Measurements from ENCODE around the gene CRYAA. TPM values are rescaled to one million over a fixed set of nuclear protein-coding genes. Genes with fewer than 3 reads are reported as not detected.
"Not testable (repeated sequence)": the region's sequence is repeated elsewhere in the genome, so short reads cannot be mapped to it uniquely, and the experiment has no call there.

CRYAA gene
- total and polyA plus RNA-seq, 2 donors (not counting 3 experiments of a cell fraction or from before 2014, with no cell fraction given) = not detected

DNA sequence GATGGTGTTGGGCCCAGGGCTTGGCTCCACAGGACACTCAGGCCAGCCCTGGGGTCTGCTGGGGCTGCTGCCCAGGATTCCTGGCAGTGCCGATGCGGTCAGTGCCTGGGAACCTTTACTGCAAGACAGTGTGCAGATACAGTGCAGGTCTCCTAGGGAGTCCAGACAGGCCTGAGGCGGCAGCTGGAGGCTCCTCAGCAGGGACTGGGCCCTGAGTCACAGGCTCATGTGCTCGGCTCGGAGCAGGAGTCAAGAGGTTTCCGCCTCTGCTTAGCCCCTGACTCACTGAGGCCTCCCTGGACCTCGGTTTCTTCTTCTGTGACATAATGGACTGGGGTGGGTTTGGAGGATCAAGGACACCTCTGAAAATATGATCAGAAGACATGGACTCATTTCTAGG, 18.5 kb downstream of the CRYAA start:
- H3K27me3 ChIP-seq (ENCODE audit: control insufficient read depth in 2 of 2, insufficient read depth in 2 of 2, low read length in 2 of 2); BruUV-seq (replicated peaks): not testable (repeated sequence)

DNA sequence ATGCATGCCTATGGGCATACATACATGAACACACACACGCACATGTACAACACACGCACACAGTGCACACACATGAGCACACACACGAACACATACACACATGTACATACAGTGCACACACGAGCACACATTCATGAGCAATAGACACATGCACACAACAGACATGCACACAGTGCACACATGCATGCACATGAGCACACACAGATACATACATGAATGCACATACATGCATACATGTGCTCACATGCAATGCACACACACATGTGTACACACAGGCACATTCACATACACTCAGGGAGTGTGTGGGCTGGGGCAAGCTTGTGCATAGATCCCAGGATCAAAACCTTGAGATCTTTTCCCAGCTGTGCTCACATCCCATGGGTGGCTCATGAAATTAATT, 18.9 kb downstream of the CRYAA start:
- TF ChIP-seq GATA2 (IDR thresholded peaks at IDR 0.05; ENCODE audit: insufficient read depth, insufficient read length, low read depth, low read length) = no peak
- no peak for TF ChIP-seq POLR2AphosphoS5 (IDR thresholded peaks at IDR 0.05; ENCODE audit: insufficient read depth, low read depth, low read length)
- no peak for TF ChIP-seq JUN (IDR thresholded peaks at IDR 0.05; ENCODE audit: borderline replicate concordance, insufficient read depth, insufficient read length, low read depth)
- no peak for TF ChIP-seq MYC (IDR thresholded peaks at IDR 0.05; ENCODE audit: low read depth, low read length)
- TF ChIP-seq FOS (IDR thresholded peaks at IDR 0.05; ENCODE audit: borderline replicate concordance, insufficient read depth, low read length) = no peak
- TF ChIP-seq, protein P1, sequence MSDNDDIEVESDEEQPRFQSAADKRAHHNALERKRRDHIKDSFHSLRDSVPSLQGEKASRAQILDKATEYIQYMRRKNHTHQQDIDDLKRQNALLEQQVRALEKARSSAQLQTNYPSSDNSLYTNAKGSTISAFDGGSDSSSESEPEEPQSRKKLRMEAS (IDR thresholded peaks at IDR 0.05; ENCODE audit: insufficient read depth, insufficient read length) = no peak
- no peak for TF ChIP-seq EZH2 (IDR thresholded peaks at IDR 0.05; ENCODE audit: borderline replicate concordance, low read depth, low read length, severe bottlenecking)
- TF ChIP-seq, protein P2, sequence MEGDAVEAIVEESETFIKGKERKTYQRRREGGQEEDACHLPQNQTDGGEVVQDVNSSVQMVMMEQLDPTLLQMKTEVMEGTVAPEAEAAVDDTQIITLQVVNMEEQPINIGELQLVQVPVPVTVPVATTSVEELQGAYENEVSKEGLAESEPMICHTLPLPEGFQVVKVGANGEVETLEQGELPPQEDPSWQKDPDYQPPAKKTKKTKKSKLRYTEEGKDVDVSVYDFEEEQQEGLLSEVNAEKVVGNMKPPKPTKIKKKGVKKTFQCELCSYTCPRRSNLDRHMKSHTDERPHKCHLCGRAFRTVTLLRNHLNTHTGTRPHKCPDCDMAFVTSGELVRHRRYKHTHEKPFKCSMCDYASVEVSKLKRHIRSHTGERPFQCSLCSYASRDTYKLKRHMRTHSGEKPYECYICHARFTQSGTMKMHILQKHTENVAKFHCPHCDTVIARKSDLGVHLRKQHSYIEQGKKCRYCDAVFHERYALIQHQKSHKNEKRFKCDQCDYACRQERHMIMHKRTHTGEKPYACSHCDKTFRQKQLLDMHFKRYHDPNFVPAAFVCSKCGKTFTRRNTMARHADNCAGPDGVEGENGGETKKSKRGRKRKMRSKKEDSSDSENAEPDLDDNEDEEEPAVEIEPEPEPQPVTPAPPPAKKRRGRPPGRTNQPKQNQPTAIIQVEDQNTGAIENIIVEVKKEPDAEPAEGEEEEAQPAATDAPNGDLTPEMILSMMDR (IDR thresholded peaks at IDR 0.05; ENCODE audit: extremely low read depth in 1 of 2, insufficient read depth in 1 of 2, low read depth in 1 of 2, low read length in 2 of 2) = no peak
- TF ChIP-seq POLR2A (IDR thresholded peaks at IDR 0.05; ENCODE audit: low read depth, low read length) = no peak
- CTCF ChIA-PET = no interaction called here
- Histone ChIP-seq H3K36me3 (ENCODE audit: control insufficient read depth in 2 of 2, extremely low read depth in 1 of 2, insufficient read depth in 2 of 2, low read length in 2 of 2) (no peaks in the 10 kb centered on the region), H3K9me1 (replicated peaks; ENCODE audit: control insufficient read depth, extremely low read depth, insufficient read depth, low read length) (no peaks in the 10 kb centered on the region), H3K27me3 (ENCODE audit: control insufficient read depth in 2 of 2, insufficient read depth in 2 of 2, low read length in 2 of 2) (peaks cover 2 to 6% of the 10 kb centered on the region in 2 experiments), H3K4me3 (replicated peaks in 1 of 3; ENCODE audit: insufficient read depth in 1 of 3, low read depth in 1 of 3, low read length in 3 of 3) (no peak overlapping the region), H3K79me2 (ENCODE audit: control insufficient read depth, insufficient read depth, low read length) (no peaks in the 10 kb centered on the region), H3K27ac (ENCODE audit: insufficient read depth, low read depth, low read length) (no peak overlapping the region), H3K4me1 (ENCODE audit: control insufficient read depth, extremely low read depth, insufficient read depth, low read length) (no peaks in the 10 kb centered on the region), H3K9me3 (replicated peaks; ENCODE audit: control insufficient read depth, insufficient read depth, low read length) (no peaks in the 10 kb centered on the region), H3K9ac (replicated peaks; ENCODE audit: extremely low read depth, insufficient read depth, low read length) (no peak overlapping the region), H3K4me2 (ENCODE audit: insufficient read depth, low read length) (no peak overlapping the region), H4K20me1 (replicated peaks; ENCODE audit: control insufficient read depth, extremely low read depth, insufficient read depth, low read length) (no peaks in the 10 kb centered on the region), H2AFZ (ENCODE audit: low read depth, low read length) (no peak overlapping the region)
- intact Hi-C loops (cut with micrococcal nuclease) = no loop called here
- DNase-seq (ENCODE audit: low read depth, low spot score) (no peak), FAIRE-seq (no peak)
- dilution Hi-C loops (cut with MboI; ENCODE audit: extremely low pct_ligation_motif_present, low sequenced_read_pairs) = no loop called here
- BruUV-seq (replicated peaks) = no TSS peak
- POLR2A ChIA-PET = no interaction called here

More for the DNA sequence above, 18.5 kb downstream of the CRYAA start:
- H4K20me1 ChIP-seq (replicated peaks; ENCODE audit: control insufficient read depth, extremely low read depth, insufficient read depth, low read length); POLR2A ChIA-PET; H3K9ac ChIP-seq (replicated peaks; ENCODE audit: extremely low read depth, insufficient read depth, low read length); DNase-seq (ENCODE audit: low read depth, low spot score); H3K9me3 ChIP-seq (replicated peaks; ENCODE audit: control insufficient read depth, insufficient read depth, low read length); H3K79me2 ChIP-seq (ENCODE audit: control insufficient read depth, insufficient read depth, low read length); dilution Hi-C loops (cut with MboI; ENCODE audit: extremely low pct_ligation_motif_present, low sequenced_read_pairs); CTCF ChIA-PET; FAIRE-seq; H3K36me3 ChIP-seq (ENCODE audit: control insufficient read depth in 2 of 2, extremely low read depth in 1 of 2, insufficient read depth in 2 of 2, low read length in 2 of 2); H3K4me2 ChIP-seq (ENCODE audit: insufficient read depth, low read length); H2AFZ ChIP-seq (ENCODE audit: low read depth, low read length); H3K4me1 ChIP-seq (ENCODE audit: control insufficient read depth, extremely low read depth, insufficient read depth, low read length); H3K4me3 ChIP-seq (replicated peaks in 1 of 3; ENCODE audit: insufficient read depth in 1 of 3, low read depth in 1 of 3, low read length in 3 of 3); H3K9me1 ChIP-seq (replicated peaks; ENCODE audit: control insufficient read depth, extremely low read depth, insufficient read depth, low read length); H3K27ac ChIP-seq (ENCODE audit: insufficient read depth, low read depth, low read length); intact Hi-C loops (cut with micrococcal nuclease): not testable (repeated sequence)

All from endothelial cell of umbilical vein (primary cell).